Fibroblast of the aortic adventitia (primary cell): ENCODE data around the gene DTL. TPM values are rescaled to one million over a fixed set of nuclear protein-coding genes. Genes with fewer than 3 reads are reported as not detected.
A peak's percentile ranks its signal among the peaks of the same experiment; 100 is the strongest.
"Not testable (repeated sequence)": the region's sequence is repeated elsewhere in the genome, so short reads cannot be mapped to it uniquely, and the experiment has no call there.

Source experiments
- DNase-seq: peaks from one replicate; pipeline ENCODE4 v3.0.0-alpha.2; 2010; ENCODE audit warnings: low read depth
- H3K4me3 ChIP-seq: 2 replicates; pipeline ENCODE4 v1.5.1; 2011; ENCODE audit warnings: low read depth, mild to moderate bottlenecking, control low read depth, low read length, moderate library complexity
- total RNA-seq: library from RNA; depleted of rRNA; stranded (reverse); fragments of >200 nt; gene quantifications from 2 replicates; pipeline ENCODE4 v1.2.3, GENCODE V29; 2012; ENCODE audit warnings: low replicate concordance
- TF ChIP-seq, protein P1 (sequence below): IDR thresholded peaks from 2 replicates; pipeline ENCODE4 v1.5.1; 2011; ENCODE audit warnings: mild to moderate bottlenecking, low read length, control low read depth, inconsistent platforms; ENCODE audit not compliant: insufficient read depth

Gene DTL
- total RNA-seq, 1 donor, result 47.7 TPM

DNA sequence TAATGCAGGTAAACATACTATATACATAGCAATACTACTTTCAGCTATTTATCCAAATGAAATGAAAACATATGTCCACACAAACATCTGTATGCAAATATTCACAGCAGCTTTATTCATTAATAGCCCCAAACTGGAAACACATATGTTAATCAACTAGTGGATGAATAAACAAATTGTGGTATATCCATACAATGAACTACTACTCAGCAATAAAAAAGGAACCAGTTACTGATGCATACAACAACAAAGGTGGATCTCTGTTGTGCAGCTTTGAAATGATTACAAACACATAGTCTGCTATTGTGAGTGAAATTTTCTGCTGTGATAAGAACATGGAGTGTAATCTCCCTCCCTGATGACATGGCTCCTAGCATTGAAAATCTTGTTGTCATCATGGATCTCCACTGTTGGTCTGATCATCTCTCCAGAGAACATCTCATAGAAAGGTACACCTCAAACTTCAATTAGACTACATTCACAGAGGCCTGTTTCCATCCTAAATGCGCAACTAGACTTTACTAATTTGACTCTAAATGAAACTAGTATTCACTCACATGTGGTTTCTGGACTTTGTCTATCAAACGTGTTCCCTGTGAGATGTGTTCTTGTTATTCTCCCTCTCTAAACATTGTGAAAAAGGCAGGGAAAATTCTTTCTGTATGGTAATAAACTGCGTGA is 10.9 kb upstream of the DTL start:
- TF ChIP-seq, protein P1, sequence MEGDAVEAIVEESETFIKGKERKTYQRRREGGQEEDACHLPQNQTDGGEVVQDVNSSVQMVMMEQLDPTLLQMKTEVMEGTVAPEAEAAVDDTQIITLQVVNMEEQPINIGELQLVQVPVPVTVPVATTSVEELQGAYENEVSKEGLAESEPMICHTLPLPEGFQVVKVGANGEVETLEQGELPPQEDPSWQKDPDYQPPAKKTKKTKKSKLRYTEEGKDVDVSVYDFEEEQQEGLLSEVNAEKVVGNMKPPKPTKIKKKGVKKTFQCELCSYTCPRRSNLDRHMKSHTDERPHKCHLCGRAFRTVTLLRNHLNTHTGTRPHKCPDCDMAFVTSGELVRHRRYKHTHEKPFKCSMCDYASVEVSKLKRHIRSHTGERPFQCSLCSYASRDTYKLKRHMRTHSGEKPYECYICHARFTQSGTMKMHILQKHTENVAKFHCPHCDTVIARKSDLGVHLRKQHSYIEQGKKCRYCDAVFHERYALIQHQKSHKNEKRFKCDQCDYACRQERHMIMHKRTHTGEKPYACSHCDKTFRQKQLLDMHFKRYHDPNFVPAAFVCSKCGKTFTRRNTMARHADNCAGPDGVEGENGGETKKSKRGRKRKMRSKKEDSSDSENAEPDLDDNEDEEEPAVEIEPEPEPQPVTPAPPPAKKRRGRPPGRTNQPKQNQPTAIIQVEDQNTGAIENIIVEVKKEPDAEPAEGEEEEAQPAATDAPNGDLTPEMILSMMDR, result no peak
- DNase-seq, result no peak
- no peak overlapping the region for H3K4me3 ChIP-seq

DNA sequence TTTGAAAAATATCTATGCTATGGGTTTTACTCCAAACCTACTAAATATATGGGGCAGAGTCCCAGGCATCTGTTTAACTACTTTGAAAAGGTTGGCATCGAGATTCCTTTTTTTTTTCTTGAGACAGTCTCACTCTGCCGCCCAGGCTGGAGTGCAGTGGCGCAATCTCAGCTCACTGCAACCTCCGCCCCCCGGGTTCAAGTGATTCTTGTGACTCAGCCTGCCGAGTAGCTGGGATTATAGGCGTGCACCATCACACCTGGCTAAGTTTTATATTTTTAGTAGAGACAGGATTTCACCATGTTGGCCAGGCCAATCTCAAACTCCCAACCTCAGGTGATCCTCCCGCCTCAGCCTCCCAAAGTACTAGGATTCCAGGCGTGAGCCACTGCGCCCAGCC is 7.8 kb upstream of the DTL start:
- not testable (repeated sequence) for H3K4me3 ChIP-seq, DNase-seq

DNA sequence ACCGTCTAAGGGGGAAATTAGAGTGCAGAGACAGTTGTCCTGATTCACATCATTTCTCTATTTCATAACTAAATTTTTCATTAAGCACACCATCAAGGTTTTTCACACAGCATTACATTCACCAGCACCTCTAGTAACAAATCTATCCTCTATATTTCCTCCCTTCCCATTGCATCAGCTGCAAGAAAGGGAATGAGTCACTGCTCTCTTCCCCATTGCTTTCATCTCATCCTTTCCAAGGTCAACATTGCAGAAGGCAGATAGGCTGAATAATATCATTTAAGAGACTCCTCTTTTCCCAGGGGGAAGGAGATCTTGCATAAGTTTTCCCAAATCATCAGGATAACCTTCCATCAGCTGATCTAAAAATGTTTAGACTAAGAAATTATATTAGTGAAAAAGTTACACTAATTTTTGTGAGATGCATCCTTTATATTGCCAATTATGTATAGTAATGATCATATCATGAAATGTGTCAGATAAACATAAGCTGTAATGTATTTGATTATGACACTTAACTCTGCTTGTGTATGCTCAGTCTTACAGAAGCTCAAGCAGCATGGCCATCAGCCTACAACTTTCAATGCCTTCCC is 4.5 kb upstream of the DTL start:
- DNase-seq, result peak; percentile 93
- TF ChIP-seq, protein P1, result no peak
- no peak overlapping the region for H3K4me3 ChIP-seq

DNA sequence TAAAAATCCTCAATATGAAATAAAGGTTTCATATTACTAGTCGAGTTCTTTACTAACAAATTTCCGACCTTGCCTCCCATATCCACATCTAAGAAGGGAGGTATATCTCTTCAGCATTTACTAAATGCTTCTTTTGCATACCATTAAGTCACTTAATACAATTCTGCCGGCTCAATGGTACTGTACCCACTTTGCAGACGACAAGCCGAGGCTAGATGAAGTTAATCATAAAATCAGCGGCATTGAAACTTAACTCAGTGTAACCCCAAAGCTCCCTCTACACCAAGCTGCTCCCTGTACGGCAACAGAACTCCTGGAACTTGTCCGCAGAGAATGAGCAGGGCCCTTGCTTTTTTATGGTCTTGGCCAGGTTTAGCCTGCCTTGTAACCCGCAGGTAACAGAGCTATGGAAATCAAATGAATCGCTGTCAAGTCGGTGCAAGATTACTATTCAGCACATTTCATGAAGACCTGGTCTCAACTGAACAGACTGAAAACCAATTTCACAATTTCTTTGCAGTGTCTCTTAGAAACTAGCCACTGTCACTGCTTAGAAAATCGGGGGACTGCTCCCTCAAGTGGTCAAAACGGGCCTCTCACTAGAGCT is 929 bp upstream of the DTL start:
- no peak for DNase-seq
- peak overlapping the region; percentile 88 for H3K4me3 ChIP-seq
- TF ChIP-seq, protein P1, result no peak

DNA sequence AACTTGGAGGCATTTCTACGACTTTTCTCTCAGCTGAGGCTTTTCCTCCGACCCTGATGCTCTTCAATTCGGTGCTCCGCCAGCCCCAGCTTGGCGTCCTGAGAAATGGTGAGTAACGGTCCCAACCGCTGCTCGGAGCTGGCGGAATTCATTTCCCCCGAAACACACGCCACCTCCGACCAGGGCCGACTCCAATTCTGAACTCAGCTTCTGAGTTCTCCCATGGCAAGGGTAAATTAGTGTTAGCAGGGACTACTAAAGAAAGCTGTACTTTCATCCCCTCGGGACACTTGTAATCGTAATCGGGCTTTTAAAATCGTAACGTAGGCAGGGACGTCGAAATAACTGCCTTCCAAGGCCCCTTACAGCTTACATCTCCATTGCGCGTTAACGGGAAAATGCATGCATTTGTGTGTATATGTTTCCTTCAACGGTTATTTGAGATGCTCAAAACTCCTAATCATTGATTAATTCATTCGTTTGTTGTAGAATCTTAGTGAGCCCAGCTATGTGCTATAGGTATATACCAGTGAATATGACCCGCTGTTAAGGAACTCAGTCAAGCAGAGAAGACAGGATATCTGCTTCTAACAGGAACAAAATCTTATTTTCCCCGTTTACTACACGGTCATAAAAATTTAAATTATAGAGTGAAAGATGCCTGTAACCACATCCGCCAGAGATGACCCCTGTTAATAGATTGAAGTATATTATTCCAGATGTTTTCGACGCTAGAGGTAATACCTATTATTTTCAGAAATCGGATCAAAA is 472 bp downstream of the DTL start:
- TF ChIP-seq, protein P1, result no peak
- DNase-seq, result no peak
- peak overlapping the region; percentile 90 for H3K4me3 ChIP-seq

DNA sequence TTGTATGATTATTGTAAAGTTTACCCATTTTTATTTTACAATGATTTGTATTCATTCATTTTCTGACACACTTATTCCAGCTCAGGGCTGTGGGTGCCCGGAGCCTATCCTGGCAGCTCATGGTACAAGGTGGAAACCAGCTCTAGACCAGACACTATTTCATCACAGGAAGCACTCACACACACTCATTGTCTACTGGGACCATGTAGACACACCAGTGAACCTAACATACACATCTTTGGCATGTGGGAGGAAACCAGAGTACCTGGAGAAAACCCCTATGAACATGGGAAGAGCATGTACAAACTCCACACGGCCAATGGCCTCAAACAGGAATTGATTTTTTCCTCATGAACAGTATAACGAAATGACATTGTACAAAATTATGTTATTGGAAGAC is 2.4 kb downstream of the DTL start:
- no peak for DNase-seq
- TF ChIP-seq, protein P1, result no peak
- no peak overlapping the region for H3K4me3 ChIP-seq

DNA sequence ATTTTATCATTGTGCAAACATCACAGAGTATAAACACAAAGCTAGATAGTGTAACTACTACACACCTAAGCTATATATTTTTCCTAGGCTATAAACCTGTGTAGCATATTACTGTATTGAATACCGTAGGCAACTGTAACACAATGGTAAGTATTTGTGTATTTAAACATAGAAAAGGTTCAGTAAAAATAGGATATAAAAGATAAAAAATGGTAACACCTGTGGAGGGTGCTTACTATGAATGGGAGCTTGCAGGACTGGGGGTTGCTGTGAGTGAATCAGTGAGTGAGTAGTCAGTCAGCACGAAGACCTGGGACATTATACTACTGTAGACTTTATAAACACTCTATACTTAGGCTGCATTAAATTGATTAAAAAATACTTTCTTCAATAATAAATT is 4.1 kb downstream of the DTL start:
- DNase-seq, result no peak
- TF ChIP-seq, protein P1, result no peak
- no peak overlapping the region for H3K4me3 ChIP-seq
